Neural progenitor cell (in vitro differentiated cells): ENCODE data around the gene ATP6V1G1. TPM values are rescaled to one million over a fixed set of nuclear protein-coding genes. Genes with fewer than 3 reads are reported as not detected.

Experiments used
- DNase-seq: peaks from one replicate; pipeline ENCODE4 v3.0.0-alpha.2; 2016; ENCODE audit warnings: low spot score
- H2AFZ ChIP-seq: fragments of 200-600 bp; sonication (generic); replicated peaks from 2 replicates; pipeline ENCODE4 v1.6.1; 2016; ENCODE audit warnings: antibody characterized with exemption
- H3F3A ChIP-seq: fragments of 200-600 bp; sonication (generic); 2 replicates; pipeline ENCODE4 v1.6.1; 2016; ENCODE audit warnings: antibody characterized with exemption, low read depth
- H3K27ac ChIP-seq: fragments of 200-600 bp; sonication (generic); 2 replicates; pipeline ENCODE4 v1.5.1; 2016; ENCODE audit warnings: mild to moderate bottlenecking
- H3K27me3 ChIP-seq: fragments of 200-600 bp; sonication (generic); 2 replicates; pipeline ENCODE4 v1.6.1; 2016; ENCODE audit warnings: mild to moderate bottlenecking, moderate library complexity
- H3K36me3 ChIP-seq: fragments of 200-600 bp; sonication (generic); 2 replicates; pipeline ENCODE4 v1.5.1; 2016
- H3K4me1 ChIP-seq: fragments of 200-600 bp; sonication (generic); 2 replicates; pipeline ENCODE4 v1.6.1; 2016; ENCODE audit warnings: mixed run types
- H3K4me2 ChIP-seq: fragments of 200-600 bp; sonication (generic); 2 replicates; pipeline ENCODE4 v1.6.1; 2016
- H3K4me3 ChIP-seq: fragments of 200-600 bp; sonication (generic); 2 replicates; pipeline ENCODE4 v1.5.1; 2016
- H3K79me2 ChIP-seq: fragments of 200-600 bp; sonication (generic); 2 replicates; pipeline ENCODE4 v1.6.1; 2016; ENCODE audit warnings: low read depth
- H3K9ac ChIP-seq: fragments of 200-600 bp; sonication (generic); 2 replicates; pipeline ENCODE4 v1.6.1; 2016
- H3K9me3 ChIP-seq: fragments of 200-600 bp; sonication (generic); 2 replicates; pipeline ENCODE4 v1.5.1; 2016; ENCODE audit warnings: low read depth
- H4K20me1 ChIP-seq: fragments of 200-600 bp; sonication (generic); 2 replicates; pipeline ENCODE4 v1.6.1; 2016; ENCODE audit warnings: low read depth
- H3K27ac Mint-ChIP-seq: 3 replicates; pipeline ENCODE4 v1.8.0; 2021; ENCODE audit warnings: mixed read lengths
- H3K27me3 Mint-ChIP-seq: 2 replicates; pipeline ENCODE4 v1.8.0; 2022; ENCODE audit warnings: low read depth, mild to moderate bottlenecking, inconsistent platforms, moderate library complexity, mixed read lengths; ENCODE audit not compliant: insufficient read depth
- H3K36me3 Mint-ChIP-seq: 3 replicates; pipeline ENCODE4 v1.8.0; 2021; ENCODE audit warnings: mixed read lengths
- H3K4me1 Mint-ChIP-seq: 3 replicates; pipeline ENCODE4 v1.8.0; 2021; ENCODE audit warnings: mixed read lengths
- H3K4me3 Mint-ChIP-seq: 3 replicates; pipeline ENCODE4 v1.8.0; 2021; ENCODE audit warnings: mild to moderate bottlenecking, moderate library complexity, mixed read lengths
- H3K9me3 Mint-ChIP-seq: 3 replicates; pipeline ENCODE4 v1.8.0; 2020; ENCODE audit warnings: mixed read lengths
- CTCF ChIP-seq: fragments of 200-600 bp; sonication (generic); IDR thresholded peaks from 2 replicates; pipeline ENCODE4 v1.5.1; 2017; ENCODE audit warnings: antibody characterized with exemption, mild to moderate bottlenecking
- EZH2 ChIP-seq: fragments of 200-600 bp; sonication (generic); IDR thresholded peaks from 2 replicates; pipeline ENCODE4 v1.6.1; 2017; ENCODE audit warnings: antibody characterized with exemption, mild to moderate bottlenecking, moderate library complexity
- EZH2phosphoT487 ChIP-seq: fragments of 200-600 bp; sonication (generic); IDR thresholded peaks from 2 replicates; pipeline ENCODE4 v1.6.1; 2017; ENCODE audit warnings: antibody characterized with exemption
- total RNA-seq: library from RNA; depleted of rRNA; stranded (reverse); fragments of >200 nt; gene quantifications from 2 replicates; pipeline ENCODE4 v1.2.3, GENCODE V29; 2015; ENCODE audit warnings: low replicate concordance

ATP6V1G1 gene
- total RNA-seq, 1 donor from 2014 or later: 253 TPM

GRCh38 chr9:114545055-114545454, 42.5 kb upstream of the ATP6V1G1 start:
- peaks cover under 1% of the 10 kb centered on the region for H3F3A ChIP-seq
- no peaks in the 10 kb centered on the region for H3K79me2 ChIP-seq
- TF ChIP-seq EZH2phosphoT487 (no peak), EZH2 (no peak), CTCF (no peak)
- no peak overlapping the region for H3K27ac ChIP-seq
- H3K36me3 Mint-ChIP-seq: no peaks in the 10 kb centered on the region
- H3K27me3 Mint-ChIP-seq: peaks cover 3% of the 10 kb centered on the region
- H3K4me1 Mint-ChIP-seq: peaks cover under 1% of the 10 kb centered on the region
- H4K20me1 ChIP-seq: no peaks in the 10 kb centered on the region
- H3K4me3 ChIP-seq: no peak overlapping the region
- H3K4me2 ChIP-seq: no peak overlapping the region
- H2AFZ ChIP-seq: no peak overlapping the region
- no peak overlapping the region for H3K27ac Mint-ChIP-seq
- peaks cover 6% of the 10 kb centered on the region for H3K27me3 ChIP-seq
- H3K9me3 ChIP-seq: no peaks in the 10 kb centered on the region
- peaks cover 1% of the 10 kb centered on the region for H3K4me1 ChIP-seq
- no peaks in the 10 kb centered on the region for H3K9me3 Mint-ChIP-seq
- H3K36me3 ChIP-seq: no peaks in the 10 kb centered on the region
- no peak overlapping the region for H3K9ac ChIP-seq
- no peak for DNase-seq
- no peak overlapping the region for H3K4me3 Mint-ChIP-seq

DNA sequence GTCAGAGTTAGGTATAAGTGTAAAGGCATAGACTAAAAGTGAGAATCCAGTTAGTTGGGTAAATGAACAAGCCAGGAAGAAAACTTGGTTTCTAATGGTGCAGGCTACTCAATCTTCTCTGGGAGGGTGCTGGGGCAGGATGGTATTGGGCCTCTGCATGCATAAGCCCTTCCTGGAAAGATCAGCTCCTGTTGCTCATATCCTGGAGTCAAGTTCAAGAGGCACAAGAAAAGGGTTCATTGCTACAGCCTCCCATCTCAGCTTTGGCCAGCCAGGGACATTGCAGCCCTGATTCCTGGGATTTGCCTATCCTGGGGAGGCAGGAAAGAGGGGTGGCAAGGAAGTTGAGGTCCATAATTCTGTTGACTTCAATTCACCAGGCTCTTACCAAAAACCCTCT, 40.7 kb upstream of the ATP6V1G1 start:
- no peak for DNase-seq
- Histone ChIP-seq H3K4me3 (no peak overlapping the region), H3K27ac (no peak overlapping the region), H2AFZ (no peak overlapping the region), H3K4me2 (no peak overlapping the region), H3K9ac (no peak overlapping the region), H3F3A (no peaks in the 10 kb centered on the region), H3K9me3 (no peaks in the 10 kb centered on the region), H3K4me1 (no peaks in the 10 kb centered on the region), H4K20me1 (no peaks in the 10 kb centered on the region), H3K79me2 (no peaks in the 10 kb centered on the region), H3K36me3 (no peaks in the 10 kb centered on the region), H3K27me3 (peaks cover 6% of the 10 kb centered on the region)
- Mint-ChIP-seq H3K4me1 (peaks cover 1% of the 10 kb centered on the region), H3K36me3 (no peaks in the 10 kb centered on the region), H3K27me3 (peaks cover 3% of the 10 kb centered on the region), H3K4me3 (no peak overlapping the region), H3K9me3 (no peaks in the 10 kb centered on the region), H3K27ac (no peak overlapping the region)
- TF ChIP-seq EZH2phosphoT487 (no peak), CTCF (no peak), EZH2 (no peak)

GRCh38 chr9:114549697-114550330, 37.8 kb upstream of the ATP6V1G1 start:
- Mint-ChIP-seq H3K4me1 (peaks cover 4% of the 10 kb centered on the region), H3K9me3 (no peaks in the 10 kb centered on the region), H3K4me3 (no peak overlapping the region), H3K27ac (no peak overlapping the region), H3K27me3 (peaks cover 3% of the 10 kb centered on the region), H3K36me3 (no peaks in the 10 kb centered on the region)
- H3K36me3 ChIP-seq: no peaks in the 10 kb centered on the region
- H3K27ac ChIP-seq: no peak overlapping the region
- H4K20me1 ChIP-seq: no peaks in the 10 kb centered on the region
- H3K27me3 ChIP-seq: peaks cover 5% of the 10 kb centered on the region
- TF ChIP-seq CTCF: no peak
- no peak for TF ChIP-seq EZH2
- TF ChIP-seq EZH2phosphoT487: no peak
- H3K79me2 ChIP-seq: no peaks in the 10 kb centered on the region
- H3K4me3 ChIP-seq: no peak overlapping the region
- no peaks in the 10 kb centered on the region for H3K9me3 ChIP-seq
- no peak overlapping the region for H3K9ac ChIP-seq
- H3K4me2 ChIP-seq: no peak overlapping the region
- H3K4me1 ChIP-seq: no peaks in the 10 kb centered on the region
- DNase-seq: no peak
- H3F3A ChIP-seq: no peaks in the 10 kb centered on the region
- H2AFZ ChIP-seq: peak overlapping the region; percentile 53
